ENCODE measurements around the gene GALNS. TPM values are rescaled to one million over a fixed set of nuclear protein-coding genes. Genes with fewer than 3 reads are reported as not detected.

GALNS gene
- total RNA-seq, 1 experiment from 2014 or later = 81.6 TPM

DNA sequence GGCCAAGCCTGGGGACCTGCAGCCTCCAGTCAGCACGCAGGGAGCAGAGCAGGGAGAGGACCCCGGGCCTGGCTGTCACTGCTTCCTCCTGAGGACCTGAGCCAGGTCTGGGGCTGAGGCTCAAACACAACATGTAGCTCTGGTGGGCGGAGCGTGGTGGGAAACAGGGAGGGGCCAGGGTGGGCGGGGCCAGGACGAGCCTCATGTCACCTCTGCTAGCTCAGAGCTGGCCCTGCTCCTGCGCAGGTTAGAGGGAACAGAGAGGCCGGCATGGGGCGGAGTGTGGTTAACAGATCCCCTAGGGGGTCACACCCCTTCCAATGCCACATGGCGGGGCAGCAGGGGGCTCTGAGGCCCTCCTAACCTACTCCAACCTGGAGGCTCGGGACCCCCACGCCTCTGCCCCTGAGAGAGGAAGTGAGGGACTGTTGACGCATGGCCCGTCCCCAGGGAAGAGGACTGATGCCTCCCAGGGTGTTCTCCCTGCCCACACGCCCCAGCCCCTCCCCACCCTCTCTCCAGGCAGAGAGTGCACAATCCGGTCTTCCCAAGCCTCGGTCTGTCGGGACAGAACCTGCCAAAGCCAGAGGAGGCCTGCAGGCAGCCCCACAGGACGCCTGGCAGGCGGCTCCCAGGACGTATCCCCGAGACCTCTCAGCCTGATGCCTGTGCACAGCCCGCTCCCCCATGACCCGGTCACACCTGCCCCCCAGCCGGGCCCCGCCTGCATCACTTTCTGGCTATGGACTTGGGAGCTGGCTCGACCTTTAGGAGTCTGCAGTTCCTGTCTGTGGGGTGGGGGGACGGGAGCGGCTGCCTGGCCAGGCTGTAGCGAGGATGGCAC is 86.9 kb downstream of the GALNS start:
- ATAC-seq (peak; percentile 57), DNase-seq (ENCODE audit: low read depth, low spot score) (no peak)
- TF ChIP-seq TCF7L2 (IDR thresholded peaks at IDR 0.05; ENCODE audit: low read depth, low read length) (no peak), SIN3A (IDR thresholded peaks at IDR 0.05; ENCODE audit: borderline replicate concordance, insufficient read depth, low read depth, low read length) (no peak), POLR2AphosphoS5 (IDR thresholded peaks at IDR 0.05; ENCODE audit: low read depth, low read length) (no peak)
- TF ChIP-seq, protein P1, sequence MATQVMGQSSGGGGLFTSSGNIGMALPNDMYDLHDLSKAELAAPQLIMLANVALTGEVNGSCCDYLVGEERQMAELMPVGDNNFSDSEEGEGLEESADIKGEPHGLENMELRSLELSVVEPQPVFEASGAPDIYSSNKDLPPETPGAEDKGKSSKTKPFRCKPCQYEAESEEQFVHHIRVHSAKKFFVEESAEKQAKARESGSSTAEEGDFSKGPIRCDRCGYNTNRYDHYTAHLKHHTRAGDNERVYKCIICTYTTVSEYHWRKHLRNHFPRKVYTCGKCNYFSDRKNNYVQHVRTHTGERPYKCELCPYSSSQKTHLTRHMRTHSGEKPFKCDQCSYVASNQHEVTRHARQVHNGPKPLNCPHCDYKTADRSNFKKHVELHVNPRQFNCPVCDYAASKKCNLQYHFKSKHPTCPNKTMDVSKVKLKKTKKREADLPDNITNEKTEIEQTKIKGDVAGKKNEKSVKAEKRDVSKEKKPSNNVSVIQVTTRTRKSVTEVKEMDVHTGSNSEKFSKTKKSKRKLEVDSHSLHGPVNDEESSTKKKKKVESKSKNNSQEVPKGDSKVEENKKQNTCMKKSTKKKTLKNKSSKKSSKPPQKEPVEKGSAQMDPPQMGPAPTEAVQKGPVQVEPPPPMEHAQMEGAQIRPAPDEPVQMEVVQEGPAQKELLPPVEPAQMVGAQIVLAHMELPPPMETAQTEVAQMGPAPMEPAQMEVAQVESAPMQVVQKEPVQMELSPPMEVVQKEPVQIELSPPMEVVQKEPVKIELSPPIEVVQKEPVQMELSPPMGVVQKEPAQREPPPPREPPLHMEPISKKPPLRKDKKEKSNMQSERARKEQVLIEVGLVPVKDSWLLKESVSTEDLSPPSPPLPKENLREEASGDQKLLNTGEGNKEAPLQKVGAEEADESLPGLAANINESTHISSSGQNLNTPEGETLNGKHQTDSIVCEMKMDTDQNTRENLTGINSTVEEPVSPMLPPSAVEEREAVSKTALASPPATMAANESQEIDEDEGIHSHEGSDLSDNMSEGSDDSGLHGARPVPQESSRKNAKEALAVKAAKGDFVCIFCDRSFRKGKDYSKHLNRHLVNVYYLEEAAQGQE (IDR thresholded peaks at IDR 0.05; ENCODE audit: insufficient read depth in 1 of 2, low read depth in 2 of 2, low read length in 1 of 2) = no peak
- Histone ChIP-seq H3K27me3 (ENCODE audit: control insufficient read depth, insufficient read depth, low read length) (no peaks in the 10 kb centered on the region), H3K36me3 (ENCODE audit: control insufficient read depth, insufficient read depth, low read length) (no peaks in the 10 kb centered on the region), H3K4me1 (ENCODE audit: control insufficient read depth, insufficient read depth, low read length) (peaks cover 77% of the 10 kb centered on the region), H3K9me3 (ENCODE audit: control insufficient read depth, insufficient read depth, low read depth, low read length) (no peaks in the 10 kb centered on the region), H3K4me3 (ENCODE audit: low read depth in 2 of 2, low read length in 2 of 2) (peak overlapping the region; percentile 21 to 46), H3K27ac (ENCODE audit: low read length) (peak overlapping the region; percentile 77)
- intact Hi-C loops (cut with micrococcal nuclease; ENCODE audit: unreplicated experiment) = no loop called here
- BruUV-seq (replicated peaks) = no TSS peak
- ChIA-PET CTCF (interaction anchor here (1.0 kb wide), 1 partner anchor 10 kb away, joined by 3 read pairs; no protein-coding TSS in a partner anchor), POLR2A (interaction anchor here (0.6 kb wide), 2 partner anchors 11 kb away, joined by 3 to 5 read pairs; no protein-coding TSS in a partner anchor)
- in situ Hi-C loops (cut with HindIII; ENCODE audit: low pct_unique_long_range_greater_than_20kb, low sequenced_read_pairs) = no loop called here

DNA sequence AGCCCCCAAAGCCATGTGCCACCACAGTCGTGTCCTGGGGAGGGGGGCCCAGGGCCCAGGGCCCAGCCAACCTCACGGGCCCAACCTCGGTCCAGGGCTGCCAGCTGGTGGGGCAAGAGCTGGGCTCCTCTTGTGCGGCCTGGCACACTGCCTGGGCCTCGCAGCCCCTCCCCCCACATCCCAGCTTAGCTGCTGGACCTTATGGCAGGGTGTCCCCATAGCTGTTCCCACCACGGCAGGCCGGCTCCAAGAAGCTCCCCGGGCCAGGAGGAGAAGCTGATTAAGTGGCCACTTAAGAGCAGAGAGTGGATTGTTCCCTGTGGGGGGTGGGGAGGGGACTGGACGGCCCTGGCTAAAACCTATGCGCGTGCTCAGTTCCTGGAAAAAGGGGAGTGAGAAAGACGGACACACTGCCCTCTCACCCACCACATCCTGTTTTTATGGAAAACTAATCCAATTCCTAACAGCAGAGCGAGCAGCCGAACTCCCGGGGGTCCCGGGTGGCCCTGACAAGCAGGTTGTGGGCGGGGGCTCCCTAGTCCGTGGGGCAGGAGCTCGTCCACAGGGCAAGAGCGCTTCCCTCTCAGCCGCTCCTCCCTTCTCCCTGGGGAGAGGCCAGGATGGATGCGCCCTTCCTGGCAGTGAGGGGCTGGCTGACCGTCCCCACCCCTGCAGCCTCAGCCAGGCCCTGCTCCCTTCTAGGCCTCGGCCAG is 88.5 kb downstream of the GALNS start:
- intact Hi-C loops (cut with micrococcal nuclease; ENCODE audit: unreplicated experiment) = no loop called here
- H3K27me3 ChIP-seq (ENCODE audit: control insufficient read depth, insufficient read depth, low read length) = no peaks in the 10 kb centered on the region
- peaks cover 76% of the 10 kb centered on the region for H3K4me1 ChIP-seq (ENCODE audit: control insufficient read depth, insufficient read depth, low read length)
- BruUV-seq (replicated peaks) = no TSS peak
- H3K27ac ChIP-seq (ENCODE audit: low read length) = peak overlapping the region; percentile 44; the same call in 1 of the 2 replicates
- H3K36me3 ChIP-seq (ENCODE audit: control insufficient read depth, insufficient read depth, low read length) = no peaks in the 10 kb centered on the region
- DNase-seq (ENCODE audit: low read depth, low spot score) (no peak), ATAC-seq (no peak)
- H3K9me3 ChIP-seq (ENCODE audit: control insufficient read depth, insufficient read depth, low read depth, low read length) = no peaks in the 10 kb centered on the region
- CTCF ChIA-PET = interaction anchor here (0.9 kb wide), 1 partner anchor 31 kb away, joined by 7 read pairs; no protein-coding TSS in a partner anchor
- TF ChIP-seq, protein P2, sequence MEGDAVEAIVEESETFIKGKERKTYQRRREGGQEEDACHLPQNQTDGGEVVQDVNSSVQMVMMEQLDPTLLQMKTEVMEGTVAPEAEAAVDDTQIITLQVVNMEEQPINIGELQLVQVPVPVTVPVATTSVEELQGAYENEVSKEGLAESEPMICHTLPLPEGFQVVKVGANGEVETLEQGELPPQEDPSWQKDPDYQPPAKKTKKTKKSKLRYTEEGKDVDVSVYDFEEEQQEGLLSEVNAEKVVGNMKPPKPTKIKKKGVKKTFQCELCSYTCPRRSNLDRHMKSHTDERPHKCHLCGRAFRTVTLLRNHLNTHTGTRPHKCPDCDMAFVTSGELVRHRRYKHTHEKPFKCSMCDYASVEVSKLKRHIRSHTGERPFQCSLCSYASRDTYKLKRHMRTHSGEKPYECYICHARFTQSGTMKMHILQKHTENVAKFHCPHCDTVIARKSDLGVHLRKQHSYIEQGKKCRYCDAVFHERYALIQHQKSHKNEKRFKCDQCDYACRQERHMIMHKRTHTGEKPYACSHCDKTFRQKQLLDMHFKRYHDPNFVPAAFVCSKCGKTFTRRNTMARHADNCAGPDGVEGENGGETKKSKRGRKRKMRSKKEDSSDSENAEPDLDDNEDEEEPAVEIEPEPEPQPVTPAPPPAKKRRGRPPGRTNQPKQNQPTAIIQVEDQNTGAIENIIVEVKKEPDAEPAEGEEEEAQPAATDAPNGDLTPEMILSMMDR (IDR thresholded peaks at IDR 0.05) = no peak
- TF ChIP-seq, protein P1 (IDR thresholded peaks at IDR 0.05; ENCODE audit: insufficient read depth in 1 of 2, low read depth in 2 of 2, low read length in 1 of 2) = no peak
- in situ Hi-C loops (cut with HindIII; ENCODE audit: low pct_unique_long_range_greater_than_20kb, low sequenced_read_pairs) = no loop called here
- POLR2A ChIA-PET = no interaction called here
- H3K4me3 ChIP-seq (ENCODE audit: low read depth in 2 of 2, low read length in 2 of 2) = no peak overlapping the region

Data from Panc1 (cell line).